ENCODE results near the gene NCK2.

Gene NCK2

DNA sequence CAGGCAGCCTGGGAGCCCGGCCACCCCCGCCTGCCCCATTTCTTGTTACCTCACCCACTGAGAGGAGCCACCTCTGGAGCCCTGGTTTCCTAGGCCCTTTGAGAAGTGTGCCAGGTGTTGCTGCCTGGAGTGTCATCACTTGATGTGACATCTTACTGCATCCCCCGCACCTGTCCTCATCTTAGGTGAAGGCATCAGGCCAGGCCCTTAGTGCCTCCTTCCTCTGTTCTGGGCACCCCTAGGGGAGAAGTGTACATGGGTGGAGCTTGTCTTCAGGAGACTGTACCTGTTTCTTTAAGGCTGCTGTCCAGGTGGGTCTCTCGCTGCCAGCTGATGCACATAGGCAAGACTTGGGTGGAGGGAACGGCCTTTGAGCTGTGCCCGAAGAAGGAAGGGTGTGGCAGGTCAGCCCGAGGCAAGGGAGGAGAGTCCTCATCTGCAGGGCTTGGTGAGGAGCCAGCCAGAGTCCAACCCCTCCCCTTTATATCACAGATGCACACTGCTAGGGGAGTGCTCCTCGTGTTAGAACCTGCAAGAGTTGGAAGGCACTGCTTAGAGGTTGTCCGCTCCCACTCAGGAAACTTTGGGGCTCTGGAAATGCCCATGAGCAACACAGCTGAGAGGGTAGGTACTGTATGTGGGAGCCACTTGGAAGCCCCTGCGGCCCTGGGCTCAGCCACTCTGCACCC, 45.9 kb downstream of the NCK2 start:
- DNase-seq = no peak

DNA sequence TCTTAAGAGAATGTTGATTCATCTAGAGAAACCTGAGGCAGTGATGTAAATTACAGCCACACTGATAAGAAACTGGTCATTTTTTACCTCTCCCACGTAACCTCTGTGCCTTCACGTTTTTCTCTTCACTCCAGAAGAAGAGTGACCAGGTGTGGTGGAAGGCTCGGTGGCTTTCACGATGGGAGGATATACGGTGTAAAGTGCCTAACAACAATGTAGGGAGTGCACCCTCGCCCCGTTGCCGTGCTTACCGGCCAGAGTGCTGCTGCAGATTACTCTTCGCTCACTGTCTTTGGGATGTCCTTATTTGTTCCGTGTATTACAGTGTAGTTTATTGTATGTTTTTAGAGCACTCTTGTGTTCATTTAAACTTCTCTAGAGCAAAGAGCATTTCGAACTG, 46.5 kb downstream of the NCK2 start:
- DNase-seq = no peak

DNA sequence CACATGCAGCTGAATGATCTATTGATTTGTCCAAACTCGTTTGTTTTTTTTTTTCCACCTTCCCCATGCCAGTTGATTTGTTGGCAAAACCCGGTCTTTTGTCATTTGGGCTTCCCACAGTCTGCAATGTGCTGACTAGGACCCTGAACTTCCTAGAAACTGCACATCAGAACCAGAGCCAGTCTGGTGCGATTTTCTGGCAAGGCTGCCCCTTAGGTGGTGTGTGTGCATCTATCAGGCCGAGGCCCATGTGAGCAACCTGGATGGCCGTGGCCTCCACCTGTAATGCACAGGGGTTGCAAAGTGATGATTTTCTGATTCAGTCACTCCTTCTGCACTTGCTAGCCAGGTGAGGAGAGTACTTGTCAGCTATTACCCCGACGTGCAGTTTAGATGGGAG, 47.8 kb downstream of the NCK2 start:
- no peak for DNase-seq

DNA sequence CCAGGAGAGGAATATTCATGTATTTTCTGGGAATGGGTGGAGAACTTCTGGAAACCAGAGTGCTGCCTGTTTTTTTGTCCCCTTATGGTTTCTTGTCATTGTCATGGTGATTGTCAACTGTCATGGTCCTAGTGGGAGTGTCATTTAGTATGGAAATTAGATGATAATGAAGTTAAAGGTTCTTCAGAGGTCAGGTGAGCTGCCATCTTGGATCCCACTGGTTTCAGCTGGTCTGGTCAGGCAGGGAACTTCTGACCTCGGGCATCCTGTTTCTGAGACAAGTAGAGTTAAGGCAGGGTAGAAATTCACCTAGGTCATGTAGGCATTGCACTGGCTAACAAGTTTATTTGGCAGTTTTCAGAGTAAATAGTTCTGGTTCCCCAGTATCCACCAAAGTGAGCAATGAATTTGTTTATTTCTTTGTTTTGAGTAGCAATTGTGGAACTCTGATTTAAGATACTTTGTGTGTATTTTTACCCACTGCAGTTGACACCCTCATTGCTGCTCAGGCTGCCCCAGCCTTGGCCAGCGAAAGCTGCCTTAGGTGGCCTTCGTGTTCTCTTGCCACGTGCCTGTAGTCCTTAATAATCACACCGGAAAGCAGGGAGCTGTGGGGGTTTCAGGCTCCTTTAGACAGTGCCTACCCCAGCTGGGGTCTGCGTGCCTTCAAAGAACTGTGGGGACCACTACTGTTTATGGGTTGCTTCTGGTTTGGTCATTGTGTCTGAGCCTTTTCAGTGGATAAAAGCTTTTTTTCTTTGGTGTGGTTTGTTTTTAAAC, 48.7 kb downstream of the NCK2 start:
- no peak for DNase-seq

DNA sequence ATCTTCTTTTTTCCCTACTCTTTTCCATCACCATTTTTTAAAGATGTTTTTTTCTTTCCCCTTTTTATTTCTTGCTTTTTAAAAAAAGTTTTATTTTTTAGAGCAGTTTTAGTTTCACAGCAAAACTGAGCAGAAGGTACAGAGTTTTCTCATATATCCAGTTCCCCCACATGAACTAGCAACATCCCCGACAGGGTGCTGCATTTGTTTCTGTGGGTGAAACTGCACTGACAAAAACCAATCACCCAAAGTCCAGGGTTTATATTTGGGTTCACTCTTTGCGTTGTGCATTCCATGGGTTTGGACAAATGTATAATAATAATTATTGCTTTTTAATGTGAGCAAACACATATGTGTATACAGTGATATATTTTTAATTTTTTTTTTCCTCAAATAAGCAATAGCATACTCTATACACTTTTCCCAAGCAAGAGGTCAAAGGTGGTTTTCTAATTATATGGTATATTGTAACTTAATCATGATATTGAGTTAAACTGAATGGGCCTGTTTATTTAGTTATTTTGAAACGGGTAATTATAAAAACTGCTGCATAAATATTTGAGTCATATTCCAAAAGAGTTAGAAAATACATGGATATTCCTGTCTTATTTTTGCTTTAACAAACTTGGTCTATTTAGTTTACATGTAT, 50.3 kb downstream of the NCK2 start:
- DNase-seq = no peak

DNA sequence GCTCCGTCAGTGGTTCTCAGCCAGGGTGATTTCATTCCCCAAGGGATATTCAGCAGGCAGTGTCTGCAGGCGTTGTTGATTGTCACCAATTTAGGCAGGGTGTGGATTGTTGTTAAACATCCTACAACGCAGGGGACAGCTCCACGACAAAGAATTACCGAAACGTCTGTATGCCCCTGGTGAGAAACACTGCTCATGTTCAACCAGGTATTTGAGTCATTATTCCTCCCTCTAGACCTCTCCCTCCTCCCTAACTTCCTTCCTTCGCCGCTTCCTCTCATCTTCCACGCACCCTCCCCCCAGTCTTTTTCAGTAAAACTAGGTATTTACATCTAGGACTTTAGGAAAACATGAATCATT, 50.8 kb downstream of the NCK2 start:
- DNase-seq = no peak

DNA sequence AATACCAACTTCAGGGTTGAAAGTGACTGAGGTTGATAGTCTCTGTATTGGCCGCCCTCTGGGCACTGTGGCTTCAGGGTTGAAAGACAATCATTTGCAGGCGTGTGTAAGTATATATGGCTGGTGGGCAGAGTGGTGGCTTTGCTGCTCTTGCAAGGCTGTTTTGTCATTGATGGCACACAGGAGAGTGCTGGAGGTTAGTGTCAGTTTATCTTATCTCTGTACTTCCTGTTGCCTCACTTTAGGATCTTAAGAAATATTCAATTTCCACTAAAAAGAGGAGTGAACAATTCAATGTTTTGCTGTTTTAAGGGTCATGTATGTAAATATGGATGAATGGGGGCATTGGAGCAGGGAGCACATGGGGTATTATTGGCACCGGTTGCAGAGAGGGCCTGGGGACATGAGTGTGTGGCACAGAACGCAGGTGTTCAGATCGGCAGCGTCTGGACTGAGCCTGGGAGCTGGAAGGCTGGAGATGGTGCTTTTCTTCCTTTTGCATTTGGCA, 51.5 kb downstream of the NCK2 start:
- DNase-seq = no peak

DNA sequence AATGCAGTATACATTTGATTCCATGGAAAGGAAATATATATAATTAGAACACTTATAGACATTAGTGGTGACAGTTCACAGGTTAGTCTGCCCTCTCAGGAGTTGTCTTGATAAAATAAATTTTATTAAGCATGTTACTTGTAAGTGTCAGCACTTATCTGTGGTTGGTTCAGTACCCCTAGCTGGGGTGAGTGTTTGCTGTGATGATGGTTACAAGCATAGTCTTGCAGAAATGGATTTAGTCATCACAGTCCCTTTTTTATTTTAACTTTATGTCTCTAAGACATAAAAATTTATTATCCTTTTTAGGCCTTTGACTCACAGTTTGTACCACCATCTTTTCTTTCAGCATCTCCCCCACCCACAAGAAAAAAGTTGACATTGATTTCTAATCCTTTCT, 52.1 kb downstream of the NCK2 start:
- DNase-seq = no peak

DNA sequence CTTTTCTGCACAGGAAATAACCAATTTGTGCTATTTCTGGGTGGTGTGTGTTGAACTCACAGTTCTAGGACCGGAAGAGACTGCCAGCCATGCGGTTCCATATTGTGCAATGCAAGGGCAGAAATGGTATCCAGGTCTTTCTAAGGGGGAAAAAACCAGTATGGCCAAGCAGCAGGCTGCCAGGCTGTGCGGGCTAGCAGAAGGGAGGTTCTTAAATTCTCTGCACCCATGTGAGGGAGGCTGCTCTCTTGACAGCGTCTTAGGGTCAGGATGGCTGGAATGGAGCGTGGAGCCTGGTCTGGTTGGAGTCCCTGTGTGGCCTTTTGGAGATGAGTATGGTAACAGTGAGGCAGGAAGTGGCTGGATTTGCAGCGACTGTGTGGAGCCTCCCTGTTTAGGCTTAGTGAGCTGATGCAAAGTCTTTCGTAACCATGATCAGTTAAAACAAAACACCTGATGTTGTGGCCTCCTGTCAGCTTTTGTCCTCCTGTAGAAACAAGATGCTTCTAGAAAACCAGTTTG, 52.6 kb downstream of the NCK2 start:
- no peak for DNase-seq

DNA sequence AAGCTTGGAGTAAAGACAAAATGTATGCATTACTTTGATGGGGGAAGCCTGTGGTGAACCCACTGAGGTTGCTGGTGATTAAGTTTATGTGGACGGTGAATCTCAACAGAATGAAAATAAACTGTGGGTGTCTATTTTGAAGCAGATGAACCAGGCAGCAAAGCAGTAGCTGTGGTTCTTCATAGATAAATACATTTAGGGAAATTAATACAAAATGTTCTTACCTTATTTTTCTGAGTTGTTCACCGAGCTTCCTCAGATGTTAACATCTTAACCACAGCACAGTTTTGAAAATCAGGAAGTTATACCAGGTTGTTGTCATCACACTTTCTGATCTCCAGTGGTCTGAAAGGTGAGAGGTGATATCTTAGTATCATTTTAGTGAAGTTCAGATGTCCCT, 53.9 kb downstream of the NCK2 start:
- DNase-seq = no peak

DNA sequence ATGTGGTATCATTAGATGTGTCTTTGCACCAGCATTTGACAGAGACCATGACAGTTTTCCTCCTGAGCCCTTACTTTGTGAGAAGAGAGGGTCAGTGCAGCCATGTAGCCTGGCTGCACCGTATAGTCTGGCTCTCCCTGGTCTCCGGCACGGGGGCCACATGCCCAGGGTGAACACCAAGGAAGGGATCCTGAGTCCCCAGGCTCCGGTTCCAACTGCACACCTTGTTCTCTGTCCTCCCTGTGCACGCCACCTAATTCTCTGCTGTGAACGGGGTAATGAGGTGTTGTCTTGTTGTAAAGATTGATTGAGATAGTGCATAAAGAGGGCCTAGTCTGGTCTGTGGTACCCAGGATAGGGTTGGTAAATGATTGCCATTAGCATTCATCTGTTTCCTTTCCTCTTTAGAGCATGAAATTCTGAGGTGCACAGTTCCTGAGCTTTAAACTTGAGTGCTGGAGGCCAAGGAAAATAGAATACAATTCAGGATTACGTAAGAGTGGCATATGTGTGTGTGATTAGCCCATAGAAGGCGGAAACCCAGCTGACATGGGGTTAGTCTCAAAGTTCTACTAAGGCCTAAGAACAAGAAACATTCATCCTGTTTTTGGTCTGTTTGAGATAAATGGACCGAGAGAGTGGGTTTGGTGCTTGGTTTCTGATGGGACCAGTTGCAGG, 55.5 kb downstream of the NCK2 start:
- no peak for DNase-seq

DNA sequence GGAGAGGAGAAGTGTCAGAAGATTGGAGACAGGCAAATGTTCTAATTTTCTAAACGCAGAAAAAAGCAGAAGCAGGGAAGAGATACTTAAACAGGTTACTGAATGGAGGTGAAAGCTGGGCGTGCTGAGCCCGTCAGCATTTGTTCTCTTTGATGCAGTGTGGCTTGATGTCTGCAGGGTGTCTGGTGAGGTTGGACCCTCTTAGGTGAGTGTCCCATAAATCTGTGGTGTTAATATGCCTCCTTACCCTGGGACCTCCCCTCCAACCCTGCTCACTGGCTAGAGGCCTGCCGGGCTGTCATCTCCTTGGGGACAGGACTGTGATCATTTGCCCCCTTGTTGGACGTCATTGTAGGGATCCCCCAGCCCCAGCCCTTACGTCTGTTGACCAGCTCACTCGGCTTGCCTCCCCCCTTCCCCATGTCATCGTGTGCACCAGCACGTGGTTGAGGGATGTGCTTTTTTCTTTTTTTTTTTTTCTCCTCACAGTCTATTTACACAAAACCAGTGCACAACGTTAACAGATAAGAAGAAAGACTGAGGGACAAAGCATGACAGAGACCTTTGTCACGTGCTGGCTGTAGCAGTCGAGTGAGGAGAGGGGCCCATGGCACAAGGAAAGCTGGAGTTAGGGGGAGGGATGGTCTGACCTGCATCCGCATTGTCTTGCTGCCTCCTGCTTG, 56.4 kb downstream of the NCK2 start:
- DNase-seq = no peak

DNA sequence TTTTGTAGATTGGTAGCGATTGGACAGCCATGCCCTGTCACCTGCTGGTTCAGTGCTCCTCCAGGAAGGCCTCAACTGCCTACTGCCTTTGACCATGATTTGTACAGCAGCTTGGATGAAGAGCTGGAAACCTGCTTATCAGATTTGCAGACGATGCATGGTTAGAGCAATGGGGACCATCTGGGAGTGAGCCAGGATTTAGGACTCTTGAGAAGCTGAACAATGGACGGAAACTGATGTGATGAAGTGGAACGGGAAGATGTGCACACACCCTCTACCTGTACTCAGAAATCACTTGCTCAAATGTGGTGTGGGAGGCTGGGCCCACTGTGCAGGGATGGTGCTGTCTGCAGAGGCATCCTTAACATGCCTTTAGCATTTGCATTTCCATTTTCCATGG, 57.2 kb downstream of the NCK2 start:
- no peak for DNase-seq

DNA sequence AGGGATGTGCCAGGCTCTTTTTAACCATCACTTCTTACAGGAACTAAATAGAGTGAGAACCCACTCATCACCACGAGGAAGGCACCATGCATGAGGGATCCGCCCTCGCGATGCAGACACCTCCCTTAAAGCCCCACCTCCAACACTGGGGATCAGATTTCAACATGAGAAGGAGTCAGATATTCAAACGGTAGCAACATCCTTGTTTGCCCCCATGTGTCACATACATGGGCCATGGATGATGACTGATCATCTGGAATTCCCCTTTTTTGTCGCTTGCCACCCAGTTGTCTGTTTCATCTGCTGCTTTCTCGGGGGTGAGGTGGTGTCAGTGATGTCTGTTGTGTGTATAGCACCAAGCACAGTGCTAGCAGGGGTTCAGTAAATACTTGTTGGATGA, 57.9 kb downstream of the NCK2 start:
- DNase-seq = no peak

DNA sequence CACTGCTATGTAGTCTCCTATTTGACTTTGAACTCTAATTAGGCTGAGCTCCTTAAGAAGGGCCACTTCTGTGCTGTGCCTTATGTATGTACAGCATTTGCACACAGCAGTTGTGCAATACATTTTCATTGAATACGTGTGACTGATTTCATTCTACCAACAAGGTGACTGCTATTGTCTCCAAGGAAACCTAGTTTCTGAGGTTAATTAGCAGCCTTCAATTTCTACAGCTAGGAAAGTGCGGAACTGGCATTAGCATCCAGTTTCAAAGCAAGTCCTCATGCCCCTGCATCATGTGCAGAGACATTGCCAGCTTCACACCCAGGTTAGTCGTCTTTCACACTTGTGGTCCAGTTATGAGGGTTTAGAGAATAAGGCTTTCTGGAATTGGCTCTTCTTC, 58.6 kb downstream of the NCK2 start:
- DNase-seq = no peak

DNA sequence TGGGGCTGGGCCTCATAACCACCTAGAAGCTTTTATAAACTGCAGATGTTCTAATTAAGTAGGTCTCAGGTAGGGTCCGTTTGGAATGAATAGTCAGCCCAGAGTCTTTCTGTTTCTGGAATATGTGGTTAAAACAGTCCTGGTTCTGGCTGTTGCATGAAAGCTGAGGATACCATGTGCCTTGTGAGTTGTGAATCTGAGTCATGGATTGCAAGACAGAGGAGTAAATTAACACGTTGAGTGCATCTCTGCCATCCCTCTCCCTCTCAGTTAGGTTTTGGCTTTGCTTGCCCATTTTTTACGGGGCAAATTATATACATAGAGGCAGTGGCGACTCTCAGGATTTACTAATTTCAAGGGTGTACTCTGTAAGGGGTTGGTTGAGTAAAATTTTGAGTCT, 59.1 kb downstream of the NCK2 start:
- no peak for DNase-seq

DNA sequence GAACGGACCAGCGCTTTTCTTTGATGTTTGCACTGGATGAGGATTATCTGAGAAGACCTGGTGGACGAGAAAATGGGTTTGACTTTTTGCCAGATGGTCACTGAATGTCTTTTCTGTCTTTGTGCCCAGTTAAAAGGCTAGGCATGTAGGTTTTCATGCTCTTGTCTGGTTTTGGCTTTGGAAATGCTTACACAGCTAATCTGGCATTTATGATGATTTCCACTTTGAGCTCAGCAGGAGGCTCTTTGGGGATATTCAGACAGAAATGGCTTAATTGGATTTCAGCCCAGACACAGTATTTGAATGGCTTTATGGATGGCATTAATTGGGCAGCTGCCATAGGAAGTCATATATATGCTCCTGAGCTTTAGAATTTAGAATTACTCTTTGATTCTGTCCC, 59.6 kb downstream of the NCK2 start:
- DNase-seq = no peak

DNA sequence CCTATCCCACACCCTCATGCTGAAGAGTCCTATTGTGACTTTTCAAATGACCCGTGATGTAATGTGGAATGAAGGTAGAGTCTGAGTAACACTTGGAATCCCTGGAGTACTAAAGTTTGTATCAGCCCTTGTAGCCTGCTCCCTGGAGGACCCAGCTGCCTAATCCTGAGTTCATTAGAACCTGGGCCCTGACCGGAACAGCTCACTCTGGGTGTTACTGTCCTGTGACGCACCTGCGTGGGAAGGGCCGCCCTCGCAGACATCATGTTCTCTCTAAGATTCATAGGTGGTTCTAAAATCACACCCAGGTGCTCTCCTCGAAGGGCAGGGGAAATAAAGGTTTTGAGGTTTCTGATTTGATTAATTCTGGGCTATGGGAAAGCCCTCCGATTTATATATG, 62.3 kb downstream of the NCK2 start:
- no peak for DNase-seq

DNA sequence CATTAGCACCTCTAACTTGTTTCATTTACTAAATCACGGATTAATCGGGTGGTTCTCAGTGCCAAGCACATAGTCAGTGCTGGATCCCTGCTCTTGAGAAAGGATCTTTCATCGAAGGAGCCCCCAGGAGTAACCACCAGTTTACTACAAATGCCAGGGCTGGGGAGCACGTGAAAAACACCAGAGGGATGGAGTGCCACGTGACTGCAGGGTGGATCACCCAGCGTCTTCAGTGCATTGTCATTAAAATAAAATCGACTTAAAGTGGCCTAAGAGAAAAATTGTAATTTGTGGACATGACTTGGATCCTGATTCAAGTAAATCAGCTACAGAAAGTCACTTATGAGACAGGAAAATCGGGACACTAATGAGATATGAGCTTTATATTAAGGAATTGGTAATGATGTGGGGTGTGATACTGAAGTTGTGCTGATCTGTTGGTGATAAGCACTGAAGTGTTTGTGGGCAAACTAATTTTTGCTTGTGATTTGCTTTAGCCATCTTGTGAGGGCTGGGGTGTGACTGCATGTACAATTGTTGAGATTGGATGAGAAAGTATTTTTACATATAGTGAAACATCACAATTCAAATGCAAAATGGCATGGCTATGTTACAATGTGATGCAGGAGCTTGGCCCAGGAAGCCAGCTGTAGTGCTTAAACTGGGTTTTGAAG, 63.8 kb downstream of the NCK2 start:
- DNase-seq = no peak

DNA sequence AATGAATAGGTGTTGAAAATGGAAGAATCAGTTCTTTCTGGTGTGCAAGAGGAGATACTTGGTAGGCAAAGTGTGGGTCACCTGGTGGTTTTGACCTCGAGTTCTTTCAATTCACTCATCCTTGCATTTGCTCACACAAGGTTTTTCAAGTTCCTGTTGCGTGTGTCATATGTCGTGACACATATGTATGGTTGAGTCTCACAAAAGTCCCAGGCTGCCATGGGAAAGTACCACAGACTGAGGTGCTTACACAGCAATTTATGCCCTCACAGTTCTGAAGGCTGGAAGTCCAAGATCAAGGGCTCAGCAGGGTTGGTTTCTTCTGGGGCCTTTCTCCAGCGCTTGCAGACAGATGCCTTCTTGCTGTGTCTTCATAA, 64.4 kb downstream of the NCK2 start:
- no peak for DNase-seq

DNA sequence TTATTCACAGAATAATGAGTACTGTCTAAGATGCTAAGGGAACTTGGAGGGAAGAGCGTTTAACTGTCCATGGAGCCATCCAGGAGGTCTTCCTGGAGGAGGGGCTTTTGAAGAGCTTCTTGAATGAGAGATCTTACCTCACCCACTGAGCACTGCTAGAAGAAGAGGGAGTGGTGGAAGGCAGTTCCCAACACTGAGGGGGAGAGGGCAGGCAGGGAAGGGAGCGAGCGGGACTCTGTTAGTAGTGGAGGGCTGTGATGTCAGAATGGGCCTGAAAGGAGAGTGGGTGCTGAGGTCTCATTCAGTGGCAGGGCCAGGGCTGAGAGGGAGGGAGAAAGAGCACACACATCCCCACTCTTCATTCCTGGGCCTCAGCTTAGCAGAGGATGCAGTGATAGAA, 65.0 kb downstream of the NCK2 start:
- DNase-seq = no peak

All from right kidney (tissue), 1 donor.